ENCODE results near the gene STMND1. TPM values are rescaled to one million over a fixed set of nuclear protein-coding genes. Genes with fewer than 3 reads are reported as not detected.

The STMND1 gene
- not detected for total RNA-seq (ENCODE audit: unreplicated experiment)
- long read RNA-seq = 0 reads

- Mint-ChIP-seq H3K4me1 (ENCODE audit: low read depth, unreplicated experiment) (no peaks in the 10 kb centered on the region), H3K36me3 (ENCODE audit: unreplicated experiment) (no peaks in the 10 kb centered on the region), H3K9me3 (ENCODE audit: unreplicated experiment) (peaks cover 2% of the 10 kb centered on the region), H3K4me3 (ENCODE audit: unreplicated experiment) (peak within 1 kb of the TSS; percentile 91), H3K27ac (ENCODE audit: unreplicated experiment) (no peak within 1 kb of the TSS), H3K27me3 (ENCODE audit: unreplicated experiment) (peaks cover 8% of the 10 kb centered on the region)
- no peak for TF ChIP-seq CTCF (IDR thresholded peaks at IDR 0.05; ENCODE audit: partially characterized antibody, unreplicated experiment)
- peak; percentile 42 for DNase-seq
These were observed at the start of gene STMND1 for GRCh38 chr6:17101422-17102257. Gene STMND1 (plus strand): TSS chr6:17102050. CDS start chr6:17102258, 208 bp downstream.

GRCh38 chr6:17054647-17055046, 47.2 kb upstream of the STMND1 start:
- Mint-ChIP-seq H3K4me3 (ENCODE audit: unreplicated experiment) (no peak overlapping the region), H3K27me3 (ENCODE audit: unreplicated experiment) (no peaks in the 10 kb centered on the region), H3K4me1 (ENCODE audit: low read depth, unreplicated experiment) (no peaks in the 10 kb centered on the region), H3K9me3 (ENCODE audit: unreplicated experiment) (no peaks in the 10 kb centered on the region), H3K27ac (ENCODE audit: unreplicated experiment) (no peak overlapping the region), H3K36me3 (ENCODE audit: unreplicated experiment) (no peaks in the 10 kb centered on the region)
- DNase-seq = no peak
- no peak for TF ChIP-seq CTCF (IDR thresholded peaks at IDR 0.05; ENCODE audit: partially characterized antibody, unreplicated experiment)

GRCh38 chr6:17057322-17057721, 44.5 kb upstream of the STMND1 start:
- no peak for DNase-seq
- no peak overlapping the region for H3K27ac Mint-ChIP-seq (ENCODE audit: unreplicated experiment)
- H3K27me3 Mint-ChIP-seq (ENCODE audit: unreplicated experiment) = no peaks in the 10 kb centered on the region
- H3K9me3 Mint-ChIP-seq (ENCODE audit: unreplicated experiment) = no peaks in the 10 kb centered on the region
- no peak for TF ChIP-seq CTCF (IDR thresholded peaks at IDR 0.05; ENCODE audit: partially characterized antibody, unreplicated experiment)
- no peaks in the 10 kb centered on the region for H3K4me1 Mint-ChIP-seq (ENCODE audit: low read depth, unreplicated experiment)
- H3K36me3 Mint-ChIP-seq (ENCODE audit: unreplicated experiment) = no peaks in the 10 kb centered on the region
- H3K4me3 Mint-ChIP-seq (ENCODE audit: unreplicated experiment) = no peak overlapping the region

GRCh38 chr6:17058550-17058949, 43.3 kb upstream of the STMND1 start:
- TF ChIP-seq CTCF (IDR thresholded peaks at IDR 0.05; ENCODE audit: partially characterized antibody, unreplicated experiment) = no peak

GRCh38 chr6:17059022-17059421, 42.8 kb upstream of the STMND1 start:
- Mint-ChIP-seq H3K4me1 (ENCODE audit: low read depth, unreplicated experiment) (no peaks in the 10 kb centered on the region), H3K36me3 (ENCODE audit: unreplicated experiment) (no peaks in the 10 kb centered on the region), H3K27me3 (ENCODE audit: unreplicated experiment) (no peaks in the 10 kb centered on the region), H3K9me3 (ENCODE audit: unreplicated experiment) (no peaks in the 10 kb centered on the region), H3K4me3 (ENCODE audit: unreplicated experiment) (no peak overlapping the region), H3K27ac (ENCODE audit: unreplicated experiment) (no peak overlapping the region)
- DNase-seq = no peak
- no peak for TF ChIP-seq CTCF (IDR thresholded peaks at IDR 0.05; ENCODE audit: partially characterized antibody, unreplicated experiment)

More at GRCh38 chr6:17058550-17058949, 43.3 kb upstream of the STMND1 start:
- Mint-ChIP-seq H3K4me1 (ENCODE audit: low read depth, unreplicated experiment) (no peaks in the 10 kb centered on the region), H3K27ac (ENCODE audit: unreplicated experiment) (no peak overlapping the region), H3K4me3 (ENCODE audit: unreplicated experiment) (no peak overlapping the region), H3K36me3 (ENCODE audit: unreplicated experiment) (no peaks in the 10 kb centered on the region), H3K9me3 (ENCODE audit: unreplicated experiment) (no peaks in the 10 kb centered on the region), H3K27me3 (ENCODE audit: unreplicated experiment) (no peaks in the 10 kb centered on the region)
- DNase-seq = no peak
